Astrocyte (in vitro differentiated cells and primary cell): Measurements from ENCODE around the gene MRNIP. TPM values are rescaled to one million over a fixed set of nuclear protein-coding genes. Genes with fewer than 3 reads are reported as not detected.

Experiments
- DNase-seq: peaks from one replicate; pipeline ENCODE4 v3.0.0-alpha.2; 2010; ENCODE audit warnings: low read depth
- FAIRE-seq: peaks from 2 replicates; lab custom pipeline; 2011; peaks lifted over from hg19 to GRCh38; lab: Jason Lieb, UNC
- H2AFZ ChIP-seq: 2 replicates; pipeline ENCODE4 v1.6.0; 2012; ENCODE audit warnings: low read depth, low read length, inconsistent platforms
- H3K27ac ChIP-seq: 2 replicates; pipeline ENCODE4 v1.5.1; 2011; ENCODE audit warnings: low read depth, low read length, inconsistent platforms
- H3K27me3 ChIP-seq: 2 replicates; pipeline ENCODE4 v1.6.0; 2011; ENCODE audit warnings: low read length, inconsistent platforms; ENCODE audit not compliant: insufficient read depth
- H3K36me3 ChIP-seq: 2 replicates; pipeline ENCODE4 v1.5.1; 2011; ENCODE audit warnings: low read length, inconsistent platforms; ENCODE audit not compliant: insufficient read depth
- H3K4me1 ChIP-seq: 2 replicates; pipeline ENCODE4 v1.5.1; 2011; ENCODE audit warnings: low read length, inconsistent platforms; ENCODE audit not compliant: insufficient read depth
- H3K4me2 ChIP-seq: 2 replicates; pipeline ENCODE4 v1.6.0; 2012; ENCODE audit warnings: low read length, inconsistent platforms
- H3K4me3 ChIP-seq: 2 replicates; pipeline ENCODE4 v1.5.1; 2011; ENCODE audit warnings: low read depth, mild to moderate bottlenecking, low read length, inconsistent platforms; ENCODE audit not compliant: insufficient read depth
- H3K79me2 ChIP-seq: 2 replicates; pipeline ENCODE4 v1.6.0; 2012; ENCODE audit warnings: mild to moderate bottlenecking, low read length, inconsistent platforms; ENCODE audit not compliant: insufficient read depth
- H3K9ac ChIP-seq: 2 replicates; pipeline ENCODE4 v1.6.0; 2012; ENCODE audit warnings: mild to moderate bottlenecking, low read length, inconsistent platforms
- H3K9me3 ChIP-seq: 2 replicates; pipeline ENCODE4 v1.5.1; 2012; ENCODE audit warnings: low read depth, mild to moderate bottlenecking, low read length, inconsistent platforms; ENCODE audit not compliant: insufficient read depth
- H4K20me1 ChIP-seq: 2 replicates; pipeline ENCODE4 v1.6.0; 2012; ENCODE audit warnings: low read length, inconsistent platforms; ENCODE audit not compliant: insufficient read depth
- H3K27ac Mint-ChIP-seq: one replicate; pipeline ENCODE4 v1.8.0; 2021; ENCODE audit warnings: mild to moderate bottlenecking, mixed read lengths; ENCODE audit not compliant: unreplicated experiment
- H3K27me3 Mint-ChIP-seq: one replicate; pipeline ENCODE4 v1.8.0; 2021; ENCODE audit warnings: low read depth, mixed read lengths; ENCODE audit not compliant: unreplicated experiment
- H3K36me3 Mint-ChIP-seq: one replicate; pipeline ENCODE4 v1.8.0; 2021; ENCODE audit warnings: low read depth, mixed read lengths; ENCODE audit not compliant: unreplicated experiment
- H3K4me1 Mint-ChIP-seq: one replicate; pipeline ENCODE4 v1.8.0; 2021; ENCODE audit warnings: low read depth, mixed read lengths; ENCODE audit not compliant: unreplicated experiment
- H3K4me3 Mint-ChIP-seq: one replicate; pipeline ENCODE4 v1.8.0; 2021; ENCODE audit warnings: mild to moderate bottlenecking, moderate library complexity, mixed read lengths; ENCODE audit not compliant: unreplicated experiment
- H3K9me3 Mint-ChIP-seq: one replicate; pipeline ENCODE4 v1.8.0; 2021; ENCODE audit warnings: mild to moderate bottlenecking, mixed read lengths; ENCODE audit not compliant: unreplicated experiment
- EZH2 ChIP-seq: IDR thresholded peaks from 2 replicates; pipeline ENCODE4 v1.6.1; 2012; ENCODE audit warnings: mild to moderate bottlenecking, low read length, inconsistent platforms; ENCODE audit not compliant: insufficient read depth
- total RNA-seq: library from RNA; stranded (reverse); gene quantifications from 2 replicates; pipeline ENCODE4 v1.2.1, GENCODE V29; 2021
- TF ChIP-seq, protein P1 (sequence below): IDR thresholded peaks from 2 replicates; pipeline ENCODE4 v1.5.1; 2011; ENCODE audit warnings: low read depth, mild to moderate bottlenecking, inconsistent platforms, low read length, moderate library complexity; ENCODE audit not compliant: insufficient read depth

MRNIP gene
- total RNA-seq, 1 donor from 2014 or later: 20.7 TPM

DNA sequence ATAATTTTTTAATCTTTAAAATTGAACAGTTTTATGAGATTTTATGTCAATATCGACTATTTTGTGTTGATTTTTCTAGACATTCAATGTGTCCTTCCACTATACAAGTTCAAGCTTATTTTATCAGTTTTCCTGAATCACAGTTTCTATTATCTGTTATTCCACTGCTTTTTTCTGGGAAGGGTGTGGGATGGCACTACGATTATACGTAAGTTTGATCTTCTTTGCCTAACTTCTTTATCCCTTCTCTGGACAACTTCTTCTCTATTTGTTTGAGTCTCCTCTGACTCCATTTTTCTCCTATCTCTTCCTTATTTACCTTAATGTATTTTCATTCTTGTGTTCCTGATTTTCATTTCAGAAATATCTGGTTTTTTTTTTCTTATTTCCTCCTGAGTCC lies 24.5 kb upstream of the MRNIP start:
- Histone ChIP-seq H3K9me3 (peaks cover 11% of the 10 kb centered on the region), H3K36me3 (peaks cover 41% of the 10 kb centered on the region), H3K27me3 (no peaks in the 10 kb centered on the region), H3K27ac (no peak overlapping the region), H3K4me1 (no peaks in the 10 kb centered on the region), H3K79me2 (no peaks in the 10 kb centered on the region), H3K4me3 (no peak overlapping the region), H3K9ac (no peak overlapping the region), H4K20me1 (peaks cover 4% of the 10 kb centered on the region), H3K4me2 (no peak overlapping the region), H2AFZ (no peak overlapping the region)
- no peak overlapping the region for H3K4me3 Mint-ChIP-seq
- H3K9me3 Mint-ChIP-seq: peaks cover 12% of the 10 kb centered on the region
- no peak for DNase-seq
- H3K4me1 Mint-ChIP-seq: no peaks in the 10 kb centered on the region
- no peak for TF ChIP-seq EZH2
- TF ChIP-seq, protein P1, sequence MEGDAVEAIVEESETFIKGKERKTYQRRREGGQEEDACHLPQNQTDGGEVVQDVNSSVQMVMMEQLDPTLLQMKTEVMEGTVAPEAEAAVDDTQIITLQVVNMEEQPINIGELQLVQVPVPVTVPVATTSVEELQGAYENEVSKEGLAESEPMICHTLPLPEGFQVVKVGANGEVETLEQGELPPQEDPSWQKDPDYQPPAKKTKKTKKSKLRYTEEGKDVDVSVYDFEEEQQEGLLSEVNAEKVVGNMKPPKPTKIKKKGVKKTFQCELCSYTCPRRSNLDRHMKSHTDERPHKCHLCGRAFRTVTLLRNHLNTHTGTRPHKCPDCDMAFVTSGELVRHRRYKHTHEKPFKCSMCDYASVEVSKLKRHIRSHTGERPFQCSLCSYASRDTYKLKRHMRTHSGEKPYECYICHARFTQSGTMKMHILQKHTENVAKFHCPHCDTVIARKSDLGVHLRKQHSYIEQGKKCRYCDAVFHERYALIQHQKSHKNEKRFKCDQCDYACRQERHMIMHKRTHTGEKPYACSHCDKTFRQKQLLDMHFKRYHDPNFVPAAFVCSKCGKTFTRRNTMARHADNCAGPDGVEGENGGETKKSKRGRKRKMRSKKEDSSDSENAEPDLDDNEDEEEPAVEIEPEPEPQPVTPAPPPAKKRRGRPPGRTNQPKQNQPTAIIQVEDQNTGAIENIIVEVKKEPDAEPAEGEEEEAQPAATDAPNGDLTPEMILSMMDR: no peak
- no peak overlapping the region for H3K27ac Mint-ChIP-seq
- FAIRE-seq: no peak
- no peaks in the 10 kb centered on the region for H3K27me3 Mint-ChIP-seq
- peaks cover 54% of the 10 kb centered on the region for H3K36me3 Mint-ChIP-seq

DNA sequence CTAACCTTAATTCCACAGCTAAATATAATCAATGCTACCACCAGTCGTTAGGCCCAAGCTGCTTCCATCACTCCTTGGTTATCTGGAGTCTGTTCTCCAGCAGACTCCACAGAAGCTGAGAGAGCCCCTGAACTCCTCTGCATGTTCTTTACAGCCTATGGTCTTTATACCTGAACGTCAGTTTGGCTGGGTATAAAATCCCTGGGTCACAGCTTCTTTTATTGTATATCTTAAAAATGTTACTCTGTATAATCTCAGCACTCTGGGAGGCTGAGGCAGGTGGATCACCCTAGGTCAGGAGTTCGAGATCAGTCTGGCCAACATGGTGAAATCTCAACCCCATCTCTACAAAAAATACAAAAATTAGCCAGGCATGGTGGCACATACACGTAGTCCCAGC lies 23.7 kb upstream of the MRNIP start:
- peaks cover 45% of the 10 kb centered on the region for H3K36me3 ChIP-seq
- H3K4me3 ChIP-seq: no peak overlapping the region
- H3K9me3 Mint-ChIP-seq: peaks cover 12% of the 10 kb centered on the region
- no peak overlapping the region for H3K27ac ChIP-seq
- no peak overlapping the region for H3K4me2 ChIP-seq
- TF ChIP-seq, protein P1: no peak
- TF ChIP-seq EZH2: no peak
- peaks cover 11% of the 10 kb centered on the region for H3K9me3 ChIP-seq
- H2AFZ ChIP-seq: no peak overlapping the region
- peaks cover 51% of the 10 kb centered on the region for H3K36me3 Mint-ChIP-seq
- H3K9ac ChIP-seq: no peak overlapping the region
- H3K27me3 ChIP-seq: no peaks in the 10 kb centered on the region
- no peaks in the 10 kb centered on the region for H3K4me1 ChIP-seq
- DNase-seq: no peak
- peaks cover 4% of the 10 kb centered on the region for H4K20me1 ChIP-seq
- no peaks in the 10 kb centered on the region for H3K27me3 Mint-ChIP-seq
- no peaks in the 10 kb centered on the region for H3K4me1 Mint-ChIP-seq
- FAIRE-seq: no peak
- no peaks in the 10 kb centered on the region for H3K79me2 ChIP-seq
- H3K27ac Mint-ChIP-seq: no peak overlapping the region
- no peak overlapping the region for H3K4me3 Mint-ChIP-seq

DNA sequence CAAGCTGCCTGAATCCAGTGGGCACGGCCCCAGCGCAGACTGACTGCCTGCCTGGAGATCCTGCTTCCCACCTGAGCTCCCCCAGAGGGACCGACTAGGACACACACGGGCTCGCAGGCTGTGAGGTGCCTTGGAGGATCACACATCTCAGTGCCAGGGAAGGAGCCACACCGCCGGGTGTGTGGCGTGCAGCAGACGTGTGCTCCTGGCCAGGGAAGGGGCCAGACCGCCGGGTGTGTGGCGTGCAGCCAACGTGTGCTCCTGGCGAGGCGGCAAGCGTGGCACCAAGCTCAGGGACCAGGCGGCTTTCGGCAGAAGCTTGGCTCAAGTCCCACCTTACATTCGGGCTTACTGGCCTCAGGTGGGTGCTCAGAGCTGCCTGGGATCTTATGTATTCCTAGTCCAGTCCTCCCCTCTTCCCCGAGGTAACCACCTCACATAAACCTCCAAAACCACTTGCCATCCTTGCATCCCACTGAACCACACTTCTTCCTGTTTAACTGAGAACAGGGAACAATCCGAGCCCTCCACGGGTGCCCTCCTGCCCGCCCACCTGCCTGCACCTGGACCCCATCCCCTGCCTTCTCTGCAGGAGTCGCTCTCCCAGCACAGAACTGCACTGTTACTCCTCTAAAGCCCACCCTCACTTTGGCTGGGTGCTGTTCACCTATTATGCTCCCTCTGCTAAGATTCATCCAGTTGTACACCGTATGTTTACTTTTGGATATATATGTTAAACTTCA lies 22.4 kb upstream of the MRNIP start:
- H4K20me1 ChIP-seq: no peaks in the 10 kb centered on the region
- no peak overlapping the region for H3K9ac ChIP-seq
- Mint-ChIP-seq H3K9me3 (peaks cover 12% of the 10 kb centered on the region), H3K36me3 (peaks cover 38% of the 10 kb centered on the region), H3K27ac (no peak overlapping the region), H3K4me3 (no peak overlapping the region), H3K4me1 (no peaks in the 10 kb centered on the region), H3K27me3 (no peaks in the 10 kb centered on the region)
- no peak overlapping the region for H3K27ac ChIP-seq
- TF ChIP-seq, protein P1: no peak
- TF ChIP-seq EZH2: no peak
- no peak overlapping the region for H2AFZ ChIP-seq
- DNase-seq (no peak), FAIRE-seq (no peak)
- no peak overlapping the region for H3K4me2 ChIP-seq
- peaks cover 34% of the 10 kb centered on the region for H3K36me3 ChIP-seq
- no peaks in the 10 kb centered on the region for H3K27me3 ChIP-seq
- no peaks in the 10 kb centered on the region for H3K4me1 ChIP-seq
- no peaks in the 10 kb centered on the region for H3K79me2 ChIP-seq
- H3K4me3 ChIP-seq: no peak overlapping the region
- H3K9me3 ChIP-seq: peaks cover 11% of the 10 kb centered on the region
